CD4-positive, alpha-beta memory T cell (primary cell): ENCODE data around the gene RRAGA. TPM values are rescaled to one million over a fixed set of nuclear protein-coding genes. Genes with fewer than 3 reads are reported as not detected.
A peak's percentile ranks its signal among the peaks of the same experiment; 100 is the strongest.

Experiments
- CTCF ChIA-PET: fragments of 350-600 bp; sonication (Branson Sonifier 250); formaldehyde crosslinking; loops from one replicate; lab custom pipeline; 2021; ENCODE audit warnings: inconsistent platforms; ENCODE audit not compliant: partially characterized antibody; lab: Charles Lee
- POLR2A ChIA-PET: fragments of 350-600 bp; sonication (Branson Sonifier 250); formaldehyde crosslinking; loops from one replicate; lab custom pipeline; 2021; ENCODE audit not compliant: partially characterized antibody; lab: Charles Lee
- DNase-seq, 5 donors: peaks; one replicate each; pipeline versions ENCODE4 v3.0.0 to v3.0.0-alpha.2; 2020 to 2022; ENCODE audit warnings: mixed read lengths in 1 of 5
- H3K27ac ChIP-seq: one replicate; pipeline ENCODE4 v1.7.0; 2013; ENCODE audit warnings: low read depth, low read length
- H3K27me3 ChIP-seq: 2 replicates; pipeline ENCODE4 v1.7.0; 2013; ENCODE audit warnings: mild to moderate bottlenecking, low read length, moderate library complexity; ENCODE audit not compliant: insufficient read depth
- H3K36me3 ChIP-seq: 2 replicates; pipeline ENCODE4 v1.7.0; 2013; ENCODE audit warnings: mild to moderate bottlenecking, low read length, moderate library complexity; ENCODE audit not compliant: insufficient read depth
- H3K4me1 ChIP-seq: 2 replicates; pipeline ENCODE4 v1.7.0; 2013; ENCODE audit warnings: mild to moderate bottlenecking, low read length, moderate library complexity; ENCODE audit not compliant: insufficient read depth
- H3K4me3 ChIP-seq, 2 donors: one replicate each; pipeline ENCODE4 v1.7.0; 2013; ENCODE audit warnings: low read length in 2 of 2, mild to moderate bottlenecking in 1 of 2
- H3K9me3 ChIP-seq, 2 donors: one replicate each; pipeline ENCODE4 v1.7.0; 2013; ENCODE audit warnings: low read length in 2 of 2, control low read depth in 1 of 2; ENCODE audit not compliant: control insufficient read depth in 1 of 2
- H3K27ac Mint-ChIP-seq, 7 donors: one replicate each; pipeline ENCODE4 v1.8.0; 2020 to 2021; ENCODE audit warnings: mixed read lengths in 7 of 7, mild to moderate bottlenecking in 6 of 7, inconsistent platforms in 3 of 7, moderate library complexity in 3 of 7
- H3K27me3 Mint-ChIP-seq, 2 donors: one replicate each; pipeline ENCODE4 v1.8.0; 2020 to 2021; ENCODE audit warnings: mixed read lengths in 2 of 2
- H3K36me3 Mint-ChIP-seq, 2 donors: one replicate each; pipeline ENCODE4 v1.8.0; 2020 to 2021; ENCODE audit warnings: mixed read lengths in 2 of 2, inconsistent platforms in 1 of 2, mild to moderate bottlenecking in 1 of 2
- H3K4me1 Mint-ChIP-seq, 4 donors: one replicate each; pipeline ENCODE4 v1.8.0; 2020 to 2021; ENCODE audit warnings: mixed read lengths in 4 of 4, mild to moderate bottlenecking in 1 of 4
- H3K4me3 Mint-ChIP-seq, 8 donors: one replicate each; pipeline ENCODE4 v1.8.0; 2020 to 2021; ENCODE audit warnings: mixed read lengths in 8 of 8, mild to moderate bottlenecking in 7 of 8, moderate library complexity in 6 of 8, inconsistent platforms in 3 of 8
- H3K9me3 Mint-ChIP-seq, 8 donors: one replicate each; pipeline ENCODE4 v1.8.0; 2020 to 2021; ENCODE audit warnings: mixed read lengths in 8 of 8, mild to moderate bottlenecking in 5 of 8, inconsistent platforms in 3 of 8, moderate library complexity in 1 of 8
- intact Hi-C: fragments of 100-400 bp; cut with micrococcal nuclease; formaldehyde crosslinking; loops from one replicate; pipeline ENCODE4 v1.15.1; 2023
- polyA plus RNA-seq, 2 donors: library from polyadenylated mRNA; unstranded; fragments of 300-500 nt; fragmentation: Illumina TruSeq; gene quantifications; one replicate each; pipeline ENCODE4 v1.2.3, GENCODE V29; 2021
- total RNA-seq, 2 experiments: library from RNA; stranded (reverse); gene quantifications; one replicate each; pipeline ENCODE4 v1.2.3, GENCODE V29; 2021

RRAGA gene
- total and polyA plus RNA-seq, 4 experiments from 2014 or later, result 57.4 to 110 (median 82.2) TPM

DNA sequence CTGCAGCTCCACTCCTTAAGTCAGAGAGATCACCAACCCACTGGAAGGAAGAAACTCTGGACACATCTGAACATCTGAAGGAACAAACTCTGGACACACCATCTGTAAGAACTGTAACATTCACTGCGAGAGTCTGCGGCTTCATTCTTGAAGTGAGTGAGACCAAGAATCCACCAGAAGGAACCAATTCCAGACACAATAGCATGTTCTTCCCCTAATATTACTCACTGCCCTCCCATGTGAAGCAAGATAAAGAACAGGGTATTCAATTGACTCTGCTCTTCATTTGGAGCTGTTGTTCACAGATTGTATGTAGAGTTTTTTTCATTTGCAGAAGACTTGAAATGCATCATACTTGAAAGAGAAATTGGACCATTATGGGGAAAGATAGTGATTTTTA is 27.0 kb upstream of the RRAGA start:
- CTCF ChIA-PET, result no interaction called here
- intact Hi-C loops, result no loop called here
- no peaks in the 10 kb centered on the region for H3K36me3 Mint-ChIP-seq

DNA sequence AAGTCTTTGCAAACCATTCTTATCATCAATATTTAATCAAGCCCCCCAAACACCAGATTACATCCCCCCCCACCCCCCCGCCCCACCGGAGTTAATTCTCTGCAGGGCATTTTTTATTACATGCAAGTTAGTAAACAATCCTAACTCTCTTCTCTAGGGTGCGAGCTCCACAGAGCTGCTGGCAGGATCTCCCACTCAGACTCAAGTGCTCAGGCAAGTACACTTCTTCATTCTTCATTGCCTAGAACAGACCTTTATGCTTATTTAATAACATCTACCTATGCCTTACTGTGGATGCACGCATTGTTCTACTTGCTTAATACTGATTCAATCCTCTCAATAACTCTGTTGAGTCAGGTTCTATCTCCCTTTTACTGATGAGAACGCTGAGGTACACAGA is 26.1 kb upstream of the RRAGA start:
- H3K36me3 Mint-ChIP-seq, result no peaks in the 10 kb centered on the region
- CTCF ChIA-PET, result interaction anchor here (1.2 kb wide), 1 partner anchor 56 kb away, joined by 3 read pairs; no protein-coding TSS in a partner anchor
- H3K27me3 ChIP-seq, result no peaks in the 10 kb centered on the region
- H3K27ac Mint-ChIP-seq, result no peak overlapping the region
- H3K27ac ChIP-seq, result no peak overlapping the region
- no peaks in the 10 kb centered on the region for H3K36me3 ChIP-seq
- no peaks in the 10 kb centered on the region for H3K9me3 ChIP-seq
- H3K4me3 ChIP-seq, result no peak overlapping the region
- H3K9me3 Mint-ChIP-seq, result peaks cover 0 to 3% (median 0%) of the 10 kb centered on the region in 8 donors
- no peak overlapping the region for H3K4me3 Mint-ChIP-seq
- no peaks in the 10 kb centered on the region for H3K4me1 ChIP-seq
- POLR2A ChIA-PET, result no interaction called here
- peaks cover 0 to 7% of the 10 kb centered on the region in 2 donors for H3K27me3 Mint-ChIP-seq
- no peak for DNase-seq
- intact Hi-C loops, result no loop called here
- peaks cover 0 to 6% (median 2%) of the 10 kb centered on the region in 4 donors for H3K4me1 Mint-ChIP-seq

More for the DNA sequence above, 27.0 kb upstream of the RRAGA start:
- Mint-ChIP-seq H3K27ac (peak overlapping the region in 1 of 7 donors; percentile 13), H3K9me3 (peaks cover 0 to 3% (median 0%) of the 10 kb centered on the region in 8 donors), H3K4me3 (peak overlapping the region in 1 of 8 donors; percentile 2), H3K27me3 (peaks cover 0 to 7% of the 10 kb centered on the region in 2 donors), H3K4me1 (peaks cover 0 to 6% (median 2%) of the 10 kb centered on the region in 4 donors)
- no peak overlapping the region for H3K27ac ChIP-seq
- POLR2A ChIA-PET, result no interaction called here
- no peak overlapping the region for H3K4me3 ChIP-seq
- no peaks in the 10 kb centered on the region for H3K4me1 ChIP-seq
- no peaks in the 10 kb centered on the region for H3K27me3 ChIP-seq
- DNase-seq, result no peak
- no peaks in the 10 kb centered on the region for H3K36me3 ChIP-seq
- H3K9me3 ChIP-seq, result no peaks in the 10 kb centered on the region

DNA sequence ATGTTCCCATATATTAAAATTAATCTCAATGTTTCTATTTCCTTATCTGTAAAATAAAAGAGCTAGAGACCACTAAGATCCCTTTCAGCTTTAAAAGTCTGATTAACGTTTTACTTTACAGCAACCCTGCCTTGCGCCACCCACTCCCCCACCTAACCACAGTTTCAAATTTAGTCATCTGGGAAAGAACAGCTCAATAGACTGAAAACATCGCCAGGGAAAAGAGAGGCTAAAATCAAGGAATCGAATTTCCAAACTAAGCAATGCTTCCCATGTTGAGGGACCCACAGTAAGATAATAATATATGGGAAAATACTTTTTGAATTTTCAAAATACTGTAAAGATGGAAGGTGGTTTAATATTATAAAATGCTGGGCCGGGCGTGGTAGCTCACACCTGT is 22.9 kb upstream of the RRAGA start:
- intact Hi-C loops, result loop anchor here (5.0 kb wide), 2 partner anchors 431 to 1214 kb away; no protein-coding TSS in a partner anchor
- no peak overlapping the region for H3K4me3 Mint-ChIP-seq
- ChIA-PET POLR2A (interaction anchor here (1.5 kb wide), 1 partner anchor 22 kb away, joined by 6 read pairs; the partner anchor contains the start of gene RRAGA), CTCF (interaction anchor here (0.7 to 3.2 kb wide), 9 partner anchors 11 to 770 kb away, joined by 3 to 12 read pairs (median 3); partner anchors contain the start of gene RRAGA)
- Histone ChIP-seq H3K9me3 (no peaks in the 10 kb centered on the region), H3K4me1 (no peaks in the 10 kb centered on the region), H3K4me3 (no peak overlapping the region), H3K27ac (no peak overlapping the region), H3K27me3 (peaks cover 4% of the 10 kb centered on the region), H3K36me3 (no peaks in the 10 kb centered on the region)
- H3K9me3 Mint-ChIP-seq, result peaks cover 0 to 3% (median 0%) of the 10 kb centered on the region in 8 donors
- H3K36me3 Mint-ChIP-seq, result no peaks in the 10 kb centered on the region
- peaks cover 0 to 6% (median 3%) of the 10 kb centered on the region in 4 donors for H3K4me1 Mint-ChIP-seq
- no peak for DNase-seq
- H3K27ac Mint-ChIP-seq, result peak overlapping the region in 1 of 7 donors; percentile 88
- H3K27me3 Mint-ChIP-seq, result peaks cover 4 to 12% of the 10 kb centered on the region in 2 donors

DNA sequence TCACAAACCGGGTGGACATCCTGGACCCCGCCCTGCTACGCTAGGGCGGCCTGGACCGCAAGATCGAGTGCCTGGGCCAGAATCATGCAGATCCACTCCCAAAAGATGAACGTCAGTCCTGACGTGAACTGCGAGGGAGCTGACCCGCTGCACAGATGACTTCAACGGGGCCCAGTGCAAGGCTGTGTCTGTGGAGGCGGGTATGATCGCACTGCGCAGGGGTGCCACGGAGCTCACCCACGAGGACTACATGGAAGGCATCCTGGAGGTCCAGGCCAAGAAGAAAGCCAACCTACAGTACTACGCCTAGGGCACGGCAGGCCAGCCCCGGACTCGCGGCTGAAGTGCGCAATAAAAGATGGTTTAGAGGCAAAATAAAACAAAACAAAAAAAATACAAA is 21.4 kb upstream of the RRAGA start:
- Mint-ChIP-seq H3K27ac (no peak overlapping the region), H3K36me3 (no peaks in the 10 kb centered on the region), H3K9me3 (no peaks in the 10 kb centered on the region), H3K27me3 (peaks cover 4 to 11% of the 10 kb centered on the region in 2 donors), H3K4me1 (peaks cover 0 to 2% (median under 1%) of the 10 kb centered on the region in 4 donors), H3K4me3 (no peak overlapping the region)
- Histone ChIP-seq H3K36me3 (no peaks in the 10 kb centered on the region), H3K4me1 (no peaks in the 10 kb centered on the region), H3K27me3 (peaks cover 4% of the 10 kb centered on the region), H3K4me3 (no peak overlapping the region), H3K27ac (no peak overlapping the region), H3K9me3 (no peaks in the 10 kb centered on the region)
- ChIA-PET CTCF (interaction anchor here (1.3 to 3.2 kb wide), 9 partner anchors 10 to 773 kb away, joined by 5 to 28 read pairs (median 7); partner anchors contain the start of gene RRAGA), POLR2A (no interaction called here)
- no peak for DNase-seq
- intact Hi-C loops, result loop anchor here (5.0 kb wide), 2 partner anchors 429 to 1216 kb away; no protein-coding TSS in a partner anchor

DNA sequence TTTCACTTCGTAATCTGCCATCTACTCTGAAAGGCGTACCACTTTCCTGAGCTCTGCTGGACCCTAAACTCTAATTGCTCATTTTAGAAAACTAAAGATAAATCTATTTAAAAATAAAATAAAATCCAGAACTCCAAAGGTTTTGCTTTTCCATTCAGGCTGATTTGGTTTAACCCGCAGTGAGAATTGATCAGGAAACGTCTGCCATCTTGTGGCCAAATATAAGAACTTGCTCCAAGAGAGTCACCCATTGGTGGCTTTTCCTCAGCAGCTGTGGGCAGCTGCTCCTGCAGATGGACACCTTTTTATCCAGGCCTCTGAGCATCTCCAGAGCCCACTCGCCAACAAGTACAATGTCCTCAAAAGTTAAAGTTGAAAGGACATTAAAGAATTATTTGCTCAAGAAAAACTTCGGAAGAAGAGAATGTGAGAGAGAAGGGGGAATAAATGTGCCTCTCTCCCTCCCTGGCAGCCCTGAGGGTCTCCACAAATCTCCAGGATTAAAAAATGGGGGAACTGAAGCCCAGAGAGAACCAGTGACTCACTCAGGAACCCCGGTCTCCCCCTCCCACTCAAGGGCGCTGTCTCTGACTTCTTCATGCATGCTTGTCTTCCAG is 20.3 kb upstream of the RRAGA start:
- H3K27me3 ChIP-seq, result peaks cover 4% of the 10 kb centered on the region
- no peaks in the 10 kb centered on the region for H3K36me3 Mint-ChIP-seq
- H3K27ac Mint-ChIP-seq, result no peak overlapping the region
- no peaks in the 10 kb centered on the region for H3K9me3 ChIP-seq
- peak in 4 of 5 donors; percentile 21 to 35 (median 24) for DNase-seq
- no peak overlapping the region for H3K4me3 ChIP-seq
- peaks cover 4 to 11% of the 10 kb centered on the region in 2 donors for H3K27me3 Mint-ChIP-seq
- H3K4me1 Mint-ChIP-seq, result peaks cover 0 to 2% (median 0%) of the 10 kb centered on the region in 4 donors
- ChIA-PET POLR2A (no interaction called here), CTCF (interaction anchor here (0.9 to 3.2 kb wide), 18 partner anchors 9 to 774 kb away, joined by 3 to 28 read pairs (median 5); partner anchors contain the start of gene RRAGA)
- H3K4me3 Mint-ChIP-seq, result peak overlapping the region in 1 of 8 donors; percentile 37
- intact Hi-C loops, result loop anchor here (5.0 kb wide), 2 partner anchors 428 to 1217 kb away; no protein-coding TSS in a partner anchor
- H3K36me3 ChIP-seq, result no peaks in the 10 kb centered on the region
- no peak overlapping the region for H3K27ac ChIP-seq
- H3K4me1 ChIP-seq, result no peaks in the 10 kb centered on the region
- H3K9me3 Mint-ChIP-seq, result no peaks in the 10 kb centered on the region

DNA sequence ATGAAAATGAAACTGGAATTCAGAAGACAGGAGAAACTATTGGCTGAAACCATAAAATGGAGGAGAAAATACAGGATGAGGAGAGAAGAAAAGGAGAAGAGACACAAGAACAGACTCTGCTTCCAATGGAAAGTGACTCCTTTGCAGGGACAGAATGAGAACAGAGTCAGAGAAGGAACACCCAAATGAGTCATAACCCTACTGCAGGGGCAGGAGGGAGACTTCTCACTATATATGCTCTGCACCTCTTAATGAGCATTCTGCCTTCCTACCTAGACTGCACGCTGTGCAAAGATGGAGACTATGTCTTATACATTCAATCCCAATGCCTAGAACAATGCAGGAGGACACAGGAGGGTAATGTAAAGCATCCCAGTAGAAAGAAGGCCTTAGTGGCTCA is 18.3 kb upstream of the RRAGA start:
- Mint-ChIP-seq H3K36me3 (peaks cover 0 to 1% of the 10 kb centered on the region in 2 donors), H3K4me1 (peaks cover 0 to 2% (median 0%) of the 10 kb centered on the region in 4 donors), H3K27me3 (peaks cover 4 to 8% of the 10 kb centered on the region in 2 donors), H3K9me3 (no peaks in the 10 kb centered on the region), H3K27ac (peak overlapping the region in 1 of 7 donors; percentile 62), H3K4me3 (no peak overlapping the region)
- ChIA-PET CTCF (no interaction called here), POLR2A (no interaction called here)
- Histone ChIP-seq H3K27me3 (peaks cover 4% of the 10 kb centered on the region), H3K36me3 (no peaks in the 10 kb centered on the region), H3K4me1 (no peaks in the 10 kb centered on the region), H3K4me3 (no peak overlapping the region), H3K9me3 (no peaks in the 10 kb centered on the region), H3K27ac (no peak overlapping the region)
- DNase-seq, result no peak
- intact Hi-C loops, result no loop called here

DNA sequence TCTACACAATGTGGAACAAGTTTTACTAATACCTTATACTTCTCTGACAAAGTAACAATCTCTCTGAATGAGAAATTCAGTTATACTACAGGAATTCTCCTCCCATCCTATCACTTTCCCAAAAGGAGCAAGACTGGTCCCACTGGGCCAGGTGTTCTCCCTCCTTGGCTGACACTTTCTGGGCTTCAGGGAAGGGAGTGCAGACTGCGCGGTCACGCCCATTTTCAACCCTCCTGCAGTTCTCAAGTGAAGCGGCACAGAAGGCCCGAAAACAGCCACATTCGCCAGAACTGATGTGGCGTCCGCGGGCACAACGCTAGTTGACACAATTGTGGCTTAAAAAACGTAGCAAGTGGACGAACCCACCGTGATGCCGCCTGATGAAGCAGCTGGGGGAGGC is 16.8 kb upstream of the RRAGA start:
- H3K27me3 Mint-ChIP-seq, result peaks cover 4 to 5% of the 10 kb centered on the region in 2 donors
- Histone ChIP-seq H3K36me3 (no peaks in the 10 kb centered on the region), H3K27me3 (peaks cover 4% of the 10 kb centered on the region), H3K4me3 (no peak overlapping the region), H3K9me3 (no peaks in the 10 kb centered on the region), H3K27ac (no peak overlapping the region), H3K4me1 (no peaks in the 10 kb centered on the region)
- peaks cover 1 to 5% of the 10 kb centered on the region in 2 donors for H3K36me3 Mint-ChIP-seq
- no peak for DNase-seq
- intact Hi-C loops, result no loop called here
- no peak overlapping the region for H3K4me3 Mint-ChIP-seq
- H3K27ac Mint-ChIP-seq, result no peak overlapping the region
- ChIA-PET CTCF (no interaction called here), POLR2A (no interaction called here)
- no peaks in the 10 kb centered on the region for H3K9me3 Mint-ChIP-seq
- H3K4me1 Mint-ChIP-seq, result peaks cover 0 to 2% (median 0%) of the 10 kb centered on the region in 4 donors
